ENCODE results near the gene CLCNKA. TPM values are rescaled to one million over a fixed set of nuclear protein-coding genes. Genes with fewer than 3 reads are reported as not detected.

The CLCNKA gene
- total and polyA plus RNA-seq, 9 donors: 0.08 to 2.4 (median 1.0) TPM; not detected in 1

GRCh38 chr1:16083486-16083885 is 61.6 kb downstream of the CLCNKA start:
- Histone ChIP-seq H3K9me3 (no peaks in the 10 kb centered on the region), H3K27me3 (no peaks in the 10 kb centered on the region), H3K36me3 (no peaks in the 10 kb centered on the region), H3K4me1 (ENCODE audit: insufficient read depth) (peaks cover 1% of the 10 kb centered on the region), H3K27ac (no peak overlapping the region), H3K4me3 (no peak overlapping the region)
- peak in 1 of 5 donors; percentile 19 for DNase-seq
- whole genome bisulfite sequencing, 3 donors: 86 to 97% (median 91%) methylated on average over 5 of the region's 5 CpGs
- intact Hi-C loops (cut with DNase I): loop anchor here in 3 of 4 donors (2.0 to 10.0 kb wide), 3 partner anchors 61 to 279 kb away; no protein-coding TSS in a partner anchor
- no peak for TF ChIP-seq EP300 (IDR thresholded peaks at IDR 0.05)
- no peak for TF ChIP-seq CTCF (IDR thresholded peaks at IDR 0.05)
- no peak for TF ChIP-seq POLR2A (IDR thresholded peaks at IDR 0.05)

Small RNA genes lying within 50 kb of the gene (small RNA-seq; reads per million reads assigned to genes)
- gene AL355994.1: not detected
- gene AL355994.5: not detected

Other genes starting within 250 kb of the CLCNKA start
- 1 to 10 TPM in 6 of 7 donors, under 1 TPM in 1; 0.65 to 3.3 (median 1.2) TPM for gene UQCRHL, start 214.4 kb upstream of the CLCNKA start, total RNA-seq
- gene UQCRHL, start 214.4 kb upstream of the CLCNKA start, polyA plus RNA-seq: 1 to 10 TPM; 1.4 to 5.6 TPM
- 10 to 100 TPM; 38.0 to 93.2 (median 65.6) TPM for gene SPEN, start 174.3 kb upstream of the CLCNKA start, total RNA-seq
- 10 to 100 TPM; 30.5 to 41.7 TPM for gene SPEN, start 174.3 kb upstream of the CLCNKA start, polyA plus RNA-seq
- 10 to 100 TPM; 18.8 to 45.7 (median 29.8) TPM for gene ZBTB17, start 45.9 kb upstream of the CLCNKA start, total RNA-seq
- 10 to 100 TPM in 1 of 2 donors, 1 to 10 TPM in 1; 3.7 to 33.1 TPM for gene ZBTB17, start 45.9 kb upstream of the CLCNKA start, polyA plus RNA-seq
- not detected for gene SRARP, start 17.8 kb upstream of the CLCNKA start, total RNA-seq
- not detected for gene SRARP, start 17.8 kb upstream of the CLCNKA start, polyA plus RNA-seq
- 10 to 100 TPM in 6 of 7 donors, 1 to 10 TPM in 1; 1.9 to 68.7 (median 35.8) TPM for gene HSPB7, start 4.0 kb upstream of the CLCNKA start, total RNA-seq
- 10 to 100 TPM; 21.9 to 25.4 TPM for gene HSPB7, start 4.0 kb upstream of the CLCNKA start, polyA plus RNA-seq
- 1 to 10 TPM in 4 of 7 donors, under 1 TPM in 2, not detected in 1; 0.82 to 8.2 (median 1.9) TPM for gene CLCNKB, start 21.7 kb downstream of the CLCNKA start, total RNA-seq
- gene CLCNKB, start 21.7 kb downstream of the CLCNKA start, polyA plus RNA-seq: under 1 TPM; 0.18 to 0.42 TPM
- gene FAM131C, start 51.6 kb downstream of the CLCNKA start, total RNA-seq: 1 to 10 TPM in 1 of 7 donors, under 1 TPM in 5, not detected in 1; 0.20 to 1.3 (median 0.42) TPM
- gene FAM131C, start 51.6 kb downstream of the CLCNKA start, polyA plus RNA-seq: under 1 TPM; 0.10 to 0.16 TPM
- 10 to 100 TPM in 3 of 7 donors, 1 to 10 TPM in 4; 3.9 to 40.7 (median 8.8) TPM for gene EPHA2, start 134.0 kb downstream of the CLCNKA start, total RNA-seq
- gene EPHA2, start 134.0 kb downstream of the CLCNKA start, polyA plus RNA-seq: 1 to 10 TPM; 3.8 to 6.1 TPM
- gene ARHGEF19, start 190.6 kb downstream of the CLCNKA start, total RNA-seq: 10 to 100 TPM in 5 of 7 donors, 1 to 10 TPM in 2; 6.0 to 30.4 (median 14.6) TPM
- gene ARHGEF19, start 190.6 kb downstream of the CLCNKA start, polyA plus RNA-seq: 10 to 100 TPM in 1 of 2 donors, 1 to 10 TPM in 1; 2.3 to 15.5 TPM
- 10 to 100 TPM in 4 of 7 donors, 1 to 10 TPM in 3; 4.6 to 12.4 (median 10.5) TPM for gene CPLANE2, start 215.1 kb downstream of the CLCNKA start, total RNA-seq
- gene CPLANE2, start 215.1 kb downstream of the CLCNKA start, polyA plus RNA-seq: 1 to 10 TPM; 2.6 to 6.6 TPM

Measured in ovary (tissue), 9 donors.